ENCODE data around the gene F2RL1.
"Not testable (repeated sequence)": the region's sequence is repeated elsewhere in the genome, so short reads cannot be mapped to it uniquely, and the experiment has no call there.

The F2RL1 gene

GRCh38 chr5:76807296-76807695 is 11.5 kb upstream of the F2RL1 start:
- no peak for DNase-seq

- no peak for DNase-seq
Measured at GRCh38 chr5:76808141-76808691, 10.6 kb upstream of the F2RL1 start.

GRCh38 chr5:76809141-76809540 is 9.7 kb upstream of the F2RL1 start:
- no peak for DNase-seq

- no peak for DNase-seq
Measured at GRCh38 chr5:76810236-76810635, 8.6 kb upstream of the F2RL1 start.

- DNase-seq: no peak
Measured at GRCh38 chr5:76811214-76811613, 7.6 kb upstream of the F2RL1 start.

GRCh38 chr5:76812209-76812608 is 6.6 kb upstream of the F2RL1 start:
- DNase-seq: not testable (repeated sequence)

- DNase-seq: no peak
Measured at GRCh38 chr5:76813982-76814562, 4.8 kb upstream of the F2RL1 start.

- DNase-seq: no peak
Measured at GRCh38 chr5:76816110-76816831, 2.6 kb upstream of the F2RL1 start.

GRCh38 chr5:76819851-76820525 is 1.2 kb downstream of the F2RL1 start:
- DNase-seq: no peak

GRCh38 chr5:76820526-76820890 is 1.7 kb downstream of the F2RL1 start:
- no peak for DNase-seq

- no peak for DNase-seq
Measured at GRCh38 chr5:76821136-76821535, 2.3 kb downstream of the F2RL1 start.

- DNase-seq: not testable (repeated sequence)
Measured at GRCh38 chr5:76822105-76822731, 3.4 kb downstream of the F2RL1 start.

GRCh38 chr5:76826416-76826815 is 7.6 kb downstream of the F2RL1 start:
- DNase-seq: not testable (repeated sequence)

GRCh38 chr5:76831110-76831452 is 12.3 kb downstream of the F2RL1 start:
- DNase-seq: peak; percentile 8

- no peak for DNase-seq
Measured at GRCh38 chr5:76836181-76836580, 17.4 kb downstream of the F2RL1 start.

GRCh38 chr5:76836585-76836984 is 17.8 kb downstream of the F2RL1 start:
- DNase-seq: no peak

GRCh38 chr5:76838481-76839261 is 19.8 kb downstream of the F2RL1 start:
- DNase-seq: no peak

GRCh38 chr5:76841361-76841760 is 22.5 kb downstream of the F2RL1 start:
- no peak for DNase-seq

GRCh38 chr5:76845890-76846289 is 27.1 kb downstream of the F2RL1 start:
- DNase-seq: no peak

GRCh38 chr5:76849419-76850291 is 30.8 kb downstream of the F2RL1 start, which contains the start of gene S100Z:
S100Z (plus strand) TSS chr5:76850014; CDS start chr5:76875360, 25,346 bp downstream.
- peak; percentile 73 for DNase-seq

GRCh38 chr5:76850543-76851145 is 31.8 kb downstream of the F2RL1 start:
- DNase-seq: no peak

Data from activated CD4-positive, alpha-beta T cell treated with anti-CD3 and anti-CD28 coated beads, Interleukin-10, Interleukin-2, amounts not matched to agents 100 ng/mL and 50 ng/mL, durations not matched to agents 16 hours and 8 hours (primary cell).